Stomach (tissue), 9 donors: ENCODE measurements around the gene MARCHF9. TPM values are rescaled to one million over a fixed set of nuclear protein-coding genes. Genes with fewer than 3 reads are reported as not detected.
A peak's percentile ranks its signal among the peaks of the same experiment; 100 is the strongest.
"Not testable (repeated sequence)": the region's sequence is repeated elsewhere in the genome, so short reads cannot be mapped to it uniquely, and the experiment has no call there.

Experiments
- DNase-seq, 2 donors: peaks; one replicate each; pipeline versions ENCODE4 v3.0.0 to v3.0.0-alpha.2; 2013 to 2019
- H3K27ac ChIP-seq, 5 donors: fragments of 200-600 bp in 4 of 5; sonication (generic) in 4 of 5; one replicate each; pipeline ENCODE4 v1.5.1; 2013 to 2019; ENCODE audit warnings: mild to moderate bottlenecking in 1 of 5, moderate library complexity in 1 of 5
- H3K27me3 ChIP-seq, 3 donors: fragments of 200-600 bp; sonication (generic); one replicate each; pipeline ENCODE4 v1.5.1; 2017 to 2019; ENCODE audit warnings: mixed run types in 1 of 3
- H3K36me3 ChIP-seq, 4 donors: fragments of 200-600 bp; sonication (generic); 1 replicate in 3 of 4; 2 replicates in 1 of 4; pipeline ENCODE4 v1.5.1; 2016 to 2019
- H3K4me1 ChIP-seq, 4 donors: fragments of 200-600 bp; sonication (generic); one replicate each; pipeline ENCODE4 v1.5.1; 2016 to 2019
- H3K4me3 ChIP-seq, 4 donors: fragments of 200-600 bp; sonication (generic) in 3 of 4; one replicate each; pipeline ENCODE4 v1.5.1; 2016 to 2019; ENCODE audit warnings: mild to moderate bottlenecking in 1 of 4
- H3K9me3 ChIP-seq, 4 donors: fragments of 200-600 bp; sonication (generic); one replicate each; pipeline ENCODE4 v1.5.1; 2016 to 2019
- EP300 ChIP-seq: sonication (generic); formaldehyde crosslinking; IDR thresholded peaks from one replicate; pipeline ENCODE4 v1.6.1; 2017; ENCODE audit warnings: antibody characterized with exemption
- POLR2A ChIP-seq, 4 donors: fragments of 450-650 bp; IDR thresholded peaks; one replicate each; pipeline ENCODE4 v1.6.1; 2016; ENCODE audit warnings: antibody characterized with exemption in 4 of 4, control low read depth in 2 of 4, mild to moderate bottlenecking in 1 of 4, moderate library complexity in 1 of 4
- POLR2AphosphoS5 ChIP-seq, 3 donors: sonication (generic); formaldehyde crosslinking; IDR thresholded peaks; one replicate each; pipeline ENCODE4 v1.6.1; 2016; ENCODE audit warnings: antibody characterized with exemption in 3 of 3
- WGBS, 5 donors: extraction: QIAGEN DNeasy Blood & Tissue Kit in 3 of 5; methylation state at CpG; one replicate each; pipeline versions ENCODE4 v1.1.5 to v1.1.7; 2013 to 2018; 5-methylcytosine and 5-hydroxymethylcytosine counted together
- intact Hi-C: fragments of 100-400 bp; cut with DNase I; formaldehyde crosslinking; loops from one replicate; pipeline ENCODE4 v1.15.1; 2023; ENCODE audit warnings: low total_unique reads
- polyA plus RNA-seq, 3 donors: library from polyadenylated mRNA; stranded (reverse); fragments of 200-250 nt; gene quantifications; one replicate each; pipeline ENCODE4 v1.2.3, GENCODE V29; 2013
- total RNA-seq, 5 donors: library from RNA; depleted of rRNA; stranded (reverse); fragments of >200 nt; gene quantifications; one replicate each; pipeline versions ENCODE4 v1.1.0 to v1.2.3, GENCODE V29; 2014 to 2016
- TF ChIP-seq, protein P1 (sequence below), 7 experiments: fragments of 450-650 bp in 4 of 7; fragments of 200-600 bp in 3 of 7; sonication (generic) in 3 of 7; IDR thresholded peaks; one replicate each; pipeline ENCODE4 v1.5.1; 2016 to 2019; ENCODE audit warnings: antibody characterized with exemption in 7 of 7, control low read depth in 2 of 7, mild to moderate bottlenecking in 1 of 7
- donor health status: healthy with polysubstance abuse.
- donor health status: Bipolar disorder and iron deficiency.
- donor health status: healthy.

Gene MARCHF9
- total and polyA plus RNA-seq, 8 donors: 1.0 to 16.0 (median 8.8) TPM

DNA sequence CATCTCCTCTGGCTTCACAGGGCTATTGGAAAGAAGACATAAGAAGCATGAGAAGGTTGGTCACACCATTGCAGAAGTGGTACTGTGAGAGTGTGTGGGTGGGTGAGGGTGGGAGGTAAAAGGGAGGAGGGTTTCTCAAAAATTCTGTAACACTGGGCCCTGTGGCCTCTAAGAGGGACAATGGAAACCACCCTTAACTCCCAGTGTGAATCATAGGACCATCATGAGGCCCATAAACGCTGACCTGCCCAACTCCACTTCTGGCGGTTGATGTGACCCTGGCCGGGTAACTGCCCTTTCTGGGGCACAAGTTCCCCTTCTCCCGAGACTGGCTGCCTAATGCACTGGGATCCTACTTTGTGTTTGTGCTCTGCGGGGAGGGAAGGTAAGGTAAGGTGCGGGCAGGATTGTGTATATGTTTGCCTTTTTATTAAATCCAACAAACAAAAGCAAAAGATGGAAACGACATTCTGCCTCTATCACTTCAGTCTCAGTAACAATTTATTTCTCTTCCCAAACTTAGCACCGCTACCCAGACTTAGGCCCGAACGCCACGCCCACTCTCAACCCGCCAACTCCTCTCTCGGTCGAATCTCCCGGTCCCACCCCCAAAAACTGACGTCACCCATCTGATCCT lies 16.5 kb downstream of the MARCHF9 start:
- DNase-seq: peak; percentile 81 to 97
- peaks cover 0 to 44% (median 37%) of the 10 kb centered on the region in 4 donors for H3K36me3 ChIP-seq
- intact Hi-C loops: no loop called here
- peak overlapping the region; percentile 57 to 95 (median 76) for H3K4me3 ChIP-seq
- no peaks in the 10 kb centered on the region for H3K9me3 ChIP-seq
- peaks cover 23 to 35% (median 34%) of the 10 kb centered on the region in 4 donors for H3K4me1 ChIP-seq
- peaks cover 0 to 14% (median 14%) of the 10 kb centered on the region in 3 donors for H3K27me3 ChIP-seq
- 1 to 2% (median 2%) methylated on average over 16 of the region's 16 CpGs for WGBS, 5 donors
- H3K27ac ChIP-seq: peak overlapping the region; percentile 92 to 96 (median 93)
- no peak for TF ChIP-seq EP300

DNA sequence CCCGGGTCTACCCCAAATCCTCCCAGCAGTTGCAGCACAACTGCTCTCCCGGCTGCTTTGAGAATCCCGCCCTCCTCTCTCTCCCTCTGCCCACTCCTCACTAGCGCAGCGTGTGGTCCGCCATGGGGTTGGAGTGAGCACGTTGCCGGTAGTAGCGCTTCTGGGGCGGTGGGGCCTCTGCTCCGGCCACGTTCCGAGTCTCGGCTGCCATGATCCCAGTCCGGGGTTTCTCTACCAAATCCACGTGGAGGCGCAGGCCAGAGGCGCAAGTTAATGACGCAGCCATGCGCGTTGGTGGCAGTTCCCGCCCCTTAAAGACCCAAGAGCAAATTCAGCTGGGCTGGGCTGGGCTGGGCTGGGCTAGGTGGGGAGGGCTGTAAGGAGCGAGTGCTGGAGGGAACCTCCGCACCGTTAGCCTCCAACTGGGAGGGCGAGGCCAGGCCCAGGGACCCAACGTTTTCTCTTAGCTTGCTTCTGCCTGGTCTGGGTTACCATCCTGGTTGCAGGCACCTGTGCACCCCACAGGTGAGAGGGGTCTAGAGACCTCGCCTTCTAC lies 17.0 kb downstream of the MARCHF9 start, which contains the start of gene METTL1:
Gene METTL1 (minus strand): TSS at position 233 of the 556 bp plus-strand sequence. CDS start 22 bp downstream, at position 211.
- intact Hi-C loops: no loop called here
- 0 to 1% (median 0%) methylated on average over 24 to 28 of the region's 28 CpGs for WGBS, 5 donors
- TF ChIP-seq POLR2A (IDR thresholded peaks at IDR 0.05) (no peak), POLR2AphosphoS5 (IDR thresholded peaks at IDR 0.05) (peak; percentile 41 to 92 (median 62))
- peaks cover 0 to 8% (median 8%) of the 10 kb centered on the region in 3 donors for H3K27me3 ChIP-seq
- peaks cover 17 to 29% (median 28%) of the 10 kb centered on the region in 4 donors for H3K4me1 ChIP-seq
- no peaks in the 10 kb centered on the region for H3K9me3 ChIP-seq
- DNase-seq: peak; percentile 95 to 99
- peak within 1 kb of the TSS; percentile 92 to 96 (median 93) for H3K27ac ChIP-seq
- peaks cover 0 to 44% (median 37%) of the 10 kb centered on the region in 4 donors for H3K36me3 ChIP-seq
- peak within 1 kb of the TSS; percentile 57 to 95 (median 76) for H3K4me3 ChIP-seq

DNA sequence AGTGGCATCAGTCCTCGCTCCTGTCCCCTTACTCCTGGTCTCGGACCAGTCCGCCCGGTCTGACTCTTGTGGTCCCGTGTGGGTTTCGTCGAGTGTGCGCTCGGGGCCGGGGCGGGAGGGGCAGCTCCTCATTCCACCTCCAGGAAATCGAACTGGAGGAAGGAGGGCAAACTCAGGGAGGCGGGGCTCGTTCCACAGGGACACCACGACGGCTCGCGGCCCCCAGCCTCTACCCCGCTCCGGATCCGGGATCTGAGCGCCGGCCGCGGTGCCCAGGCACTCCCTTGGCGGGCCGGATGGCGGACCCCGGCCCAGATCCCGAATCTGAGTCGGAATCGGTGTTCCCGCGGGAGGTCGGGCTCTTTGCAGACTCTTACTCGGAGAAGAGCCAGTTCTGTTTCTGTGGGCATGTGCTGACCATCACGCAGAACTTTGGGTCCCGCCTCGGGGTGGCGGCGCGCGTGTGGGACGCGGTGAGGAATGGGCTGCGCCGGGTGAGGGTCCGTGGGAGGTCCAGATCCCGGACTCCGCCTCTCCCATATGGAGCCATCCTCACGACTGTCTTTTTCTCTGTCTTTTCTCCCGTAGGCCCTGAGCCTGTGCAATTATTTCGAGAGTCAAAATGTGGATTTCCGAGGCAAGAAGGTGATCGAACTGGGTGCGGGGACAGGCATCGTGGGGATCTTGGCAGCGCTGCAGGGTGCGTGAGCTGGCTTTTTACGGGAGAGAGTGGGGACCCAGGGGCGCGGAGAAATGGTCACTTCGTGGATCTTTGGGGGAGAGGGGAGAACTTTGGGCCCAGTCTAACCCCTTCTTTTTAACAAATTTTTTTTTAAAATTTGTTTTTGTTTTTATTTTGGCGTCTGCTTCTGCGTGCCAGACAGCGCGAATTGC lies 17.8 kb downstream of the MARCHF9 start, which contains the start of gene EEF1AKMT3:
Gene EEF1AKMT3 (plus strand): TSS at position 186 of the 894 bp plus-strand sequence. CDS start 111 bp downstream, at position 297.
- Histone ChIP-seq H3K27me3 (peaks cover 0 to under 1% (median under 1%) of the 10 kb centered on the region in 3 donors), H3K27ac (peak within 1 kb of the TSS; percentile 92 to 96 (median 93)), H3K4me1 (peaks cover 15 to 27% (median 24%) of the 10 kb centered on the region in 4 donors), H3K4me3 (peak within 1 kb of the TSS; percentile 57 to 95 (median 76)), H3K9me3 (no peaks in the 10 kb centered on the region), H3K36me3 (peaks cover 0 to 44% (median 37%) of the 10 kb centered on the region in 4 donors)
- no peak for TF ChIP-seq POLR2AphosphoS5 (IDR thresholded peaks at IDR 0.05)
- TF ChIP-seq EP300: no peak
- no peak for TF ChIP-seq POLR2A (IDR thresholded peaks at IDR 0.05)
- TF ChIP-seq, protein P1, sequence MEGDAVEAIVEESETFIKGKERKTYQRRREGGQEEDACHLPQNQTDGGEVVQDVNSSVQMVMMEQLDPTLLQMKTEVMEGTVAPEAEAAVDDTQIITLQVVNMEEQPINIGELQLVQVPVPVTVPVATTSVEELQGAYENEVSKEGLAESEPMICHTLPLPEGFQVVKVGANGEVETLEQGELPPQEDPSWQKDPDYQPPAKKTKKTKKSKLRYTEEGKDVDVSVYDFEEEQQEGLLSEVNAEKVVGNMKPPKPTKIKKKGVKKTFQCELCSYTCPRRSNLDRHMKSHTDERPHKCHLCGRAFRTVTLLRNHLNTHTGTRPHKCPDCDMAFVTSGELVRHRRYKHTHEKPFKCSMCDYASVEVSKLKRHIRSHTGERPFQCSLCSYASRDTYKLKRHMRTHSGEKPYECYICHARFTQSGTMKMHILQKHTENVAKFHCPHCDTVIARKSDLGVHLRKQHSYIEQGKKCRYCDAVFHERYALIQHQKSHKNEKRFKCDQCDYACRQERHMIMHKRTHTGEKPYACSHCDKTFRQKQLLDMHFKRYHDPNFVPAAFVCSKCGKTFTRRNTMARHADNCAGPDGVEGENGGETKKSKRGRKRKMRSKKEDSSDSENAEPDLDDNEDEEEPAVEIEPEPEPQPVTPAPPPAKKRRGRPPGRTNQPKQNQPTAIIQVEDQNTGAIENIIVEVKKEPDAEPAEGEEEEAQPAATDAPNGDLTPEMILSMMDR (IDR thresholded peaks at IDR 0.05): no peak
- DNase-seq: peak; percentile 70 to 83
- WGBS, 5 donors: 1 to 3% (median 2%) methylated on average over 33 to 67 of the region's 67 CpGs
- intact Hi-C loops: no loop called here

DNA sequence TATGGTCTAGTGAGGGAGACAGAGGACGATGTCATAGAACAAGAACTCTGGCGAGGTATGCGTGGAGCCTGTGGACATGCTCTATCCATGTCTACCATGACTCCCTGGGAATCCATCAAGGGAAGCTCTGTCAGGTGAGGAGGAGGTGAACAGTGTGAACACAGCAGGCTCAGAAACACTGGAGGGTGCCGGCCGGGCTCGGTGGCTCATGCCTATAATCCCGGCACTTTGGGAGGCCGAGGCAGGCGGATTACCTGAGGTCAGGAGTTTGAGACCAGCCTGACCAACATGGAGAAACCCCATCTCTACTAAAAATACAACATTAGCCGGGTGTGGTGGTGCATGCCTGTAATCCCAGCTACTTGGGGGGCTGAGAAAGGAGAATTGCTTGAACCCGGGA lies 19.7 kb downstream of the MARCHF9 start:
- peaks cover 0 to 30% (median 21%) of the 10 kb centered on the region in 4 donors for H3K36me3 ChIP-seq
- WGBS, 5 donors: 93 to 98% (median 96%) methylated on average over 11 of the region's 11 CpGs
- H3K4me3 ChIP-seq, H3K27me3 ChIP-seq, DNase-seq, intact Hi-C loops, H3K27ac ChIP-seq, H3K9me3 ChIP-seq: not testable (repeated sequence)
- peaks cover 15 to 27% (median 24%) of the 10 kb centered on the region in 4 donors for H3K4me1 ChIP-seq

DNA sequence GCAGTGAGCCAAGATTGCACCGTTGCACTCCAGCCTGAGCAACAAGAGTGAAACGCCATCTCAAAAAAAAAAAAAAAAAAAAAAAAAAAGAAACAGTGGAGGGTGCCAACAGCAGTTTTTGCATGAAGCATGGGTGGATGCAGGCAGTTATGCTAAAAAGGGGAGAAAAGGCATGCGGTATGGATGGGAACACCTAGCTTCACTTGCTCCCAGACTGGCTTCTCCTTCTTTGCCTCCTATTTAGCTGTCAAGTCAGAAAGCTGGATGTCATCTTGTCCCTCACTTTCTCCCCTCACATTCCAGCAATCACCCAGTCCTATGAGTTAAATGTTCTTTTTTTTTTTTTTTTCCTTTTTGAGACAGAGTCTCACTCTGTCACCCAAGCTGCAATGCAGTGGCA lies 20.1 kb downstream of the MARCHF9 start:
- Histone ChIP-seq H3K27me3 (no peaks in the 10 kb centered on the region), H3K4me1 (peaks cover 15 to 27% (median 24%) of the 10 kb centered on the region in 4 donors), H3K27ac (no peak overlapping the region), H3K4me3 (no peak overlapping the region), H3K36me3 (peaks cover 0 to 26% (median 19%) of the 10 kb centered on the region in 4 donors), H3K9me3 (no peaks in the 10 kb centered on the region)
- WGBS, 5 donors: 79 to 93% (median 86%) methylated on average over 3 of the region's 3 CpGs
- no peak for DNase-seq
- intact Hi-C loops: no loop called here
- TF ChIP-seq, protein P1 (IDR thresholded peaks at IDR 0.05): no peak
- TF ChIP-seq POLR2AphosphoS5 (IDR thresholded peaks at IDR 0.05): no peak
- no peak for TF ChIP-seq EP300
- no peak for TF ChIP-seq POLR2A (IDR thresholded peaks at IDR 0.05)
